NCI-H345 treated with DMSO at 0.1 percent for 48 hours (cell line): Measurements from ENCODE around the gene CFAP57.

Source experiments
- DNase-seq: peaks from one replicate; lab custom pipeline; 2025; ENCODE audit not compliant: unreplicated experiment; lab: John Stamatoyannopoulos, UW

Gene CFAP57

DNA sequence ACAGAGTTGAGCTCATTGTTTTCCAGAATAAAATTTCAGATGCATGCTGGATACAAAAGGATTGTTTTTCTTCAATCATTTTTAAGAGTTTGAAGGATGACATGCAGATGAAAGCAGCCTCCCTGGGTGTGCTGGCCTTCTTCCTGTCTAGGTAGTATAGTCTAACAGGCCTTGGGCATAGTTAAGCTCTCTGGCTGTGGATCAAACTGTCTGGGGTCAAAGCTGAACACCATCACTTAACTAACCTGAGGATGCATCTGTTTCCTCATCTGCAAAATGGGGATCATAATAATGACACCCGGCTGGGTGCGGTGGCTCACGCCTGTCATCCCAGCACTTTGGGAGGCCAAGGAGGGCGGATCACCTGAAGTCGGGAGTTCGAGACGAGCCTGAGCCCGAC, 122.6 kb downstream of the CFAP57 start:
- no peak for DNase-seq

DNA sequence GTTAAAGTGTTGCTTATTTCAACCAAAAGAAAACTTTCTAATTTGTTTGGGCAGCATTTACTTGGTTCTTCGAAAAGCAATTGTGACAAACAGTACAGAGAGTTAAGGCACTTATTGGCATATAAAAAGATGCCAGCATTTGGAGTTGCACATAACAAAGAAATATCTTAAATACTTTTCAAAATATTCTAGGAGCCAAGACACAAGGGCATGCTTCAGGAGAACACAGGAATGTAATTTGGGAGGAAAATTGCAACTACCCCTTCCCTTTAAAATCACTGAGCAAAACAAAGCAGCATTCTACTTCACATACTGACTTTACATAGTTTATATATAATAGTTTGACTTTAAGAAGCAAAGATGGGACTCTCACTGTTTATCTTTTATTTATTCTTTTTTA, 124.1 kb downstream of the CFAP57 start:
- no peak for DNase-seq

DNA sequence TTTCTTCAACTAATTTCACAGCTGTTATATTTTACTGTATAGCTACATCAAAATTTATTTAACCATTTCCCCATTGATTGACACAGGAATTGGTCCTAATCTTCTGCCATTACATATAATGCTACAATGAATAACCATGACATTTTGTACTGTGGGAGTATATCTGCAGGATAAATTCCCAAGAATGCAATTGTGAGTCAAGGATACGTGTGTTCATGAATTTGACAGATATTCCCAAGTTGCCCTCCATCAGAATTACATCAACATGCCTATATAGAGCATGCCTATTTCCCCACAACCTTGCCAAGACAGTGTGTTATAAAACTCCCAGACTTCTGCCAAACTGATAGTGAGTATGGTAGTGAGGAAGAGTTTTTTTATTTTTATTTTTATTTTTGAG, 125.9 kb downstream of the CFAP57 start:
- no peak for DNase-seq

- DNase-seq = no peak
Measured at GRCh38 chr1:43299101-43299500, 127.0 kb downstream of the CFAP57 start.

DNA sequence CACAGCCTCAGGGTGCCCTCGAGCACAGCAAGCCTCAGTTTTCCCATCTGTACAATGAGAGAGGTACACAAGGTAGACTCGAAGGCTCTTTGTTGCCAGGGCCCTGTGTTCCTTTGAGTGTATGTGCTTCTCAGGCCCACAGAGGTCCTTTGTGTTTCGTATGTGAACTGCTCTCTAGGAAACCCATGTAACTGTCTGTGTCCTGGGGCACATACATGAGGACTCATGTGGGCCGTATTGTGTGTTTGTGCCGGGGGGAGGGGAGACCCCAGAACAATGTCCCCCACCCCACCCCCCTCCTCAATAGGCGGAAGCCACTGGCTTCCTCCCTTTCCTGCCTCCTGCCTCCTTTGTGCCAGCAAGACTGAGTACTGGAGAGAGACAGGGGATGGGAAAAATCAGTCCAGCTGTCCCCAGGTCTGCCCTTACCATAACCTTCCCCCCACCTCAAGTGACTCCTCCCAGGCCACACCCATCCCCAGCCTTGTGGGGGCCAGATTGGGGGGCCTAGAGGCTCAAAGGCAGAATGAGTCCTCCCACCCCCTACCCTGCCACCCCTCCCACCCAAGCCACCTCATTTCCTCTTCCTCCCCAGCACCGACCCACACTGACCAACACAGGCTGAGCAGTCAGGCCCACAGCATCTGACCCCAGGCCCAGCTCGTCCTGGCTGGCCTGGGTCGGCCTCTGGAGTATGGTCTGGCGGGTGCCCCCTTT, 128.4 kb downstream of the CFAP57 start, which contains the start of gene TIE1:
Gene TIE1 (plus strand): TSS at position 605 of the 717 bp plus-strand sequence. CDS start 90 bp downstream, at position 695.
- DNase-seq = no peak

- no peak for DNase-seq
Measured at GRCh38 chr1:43302201-43302600, 130.1 kb downstream of the CFAP57 start.

GRCh38 chr1:43302721-43303470, 130.8 kb downstream of the CFAP57 start:
- no peak for DNase-seq

DNA sequence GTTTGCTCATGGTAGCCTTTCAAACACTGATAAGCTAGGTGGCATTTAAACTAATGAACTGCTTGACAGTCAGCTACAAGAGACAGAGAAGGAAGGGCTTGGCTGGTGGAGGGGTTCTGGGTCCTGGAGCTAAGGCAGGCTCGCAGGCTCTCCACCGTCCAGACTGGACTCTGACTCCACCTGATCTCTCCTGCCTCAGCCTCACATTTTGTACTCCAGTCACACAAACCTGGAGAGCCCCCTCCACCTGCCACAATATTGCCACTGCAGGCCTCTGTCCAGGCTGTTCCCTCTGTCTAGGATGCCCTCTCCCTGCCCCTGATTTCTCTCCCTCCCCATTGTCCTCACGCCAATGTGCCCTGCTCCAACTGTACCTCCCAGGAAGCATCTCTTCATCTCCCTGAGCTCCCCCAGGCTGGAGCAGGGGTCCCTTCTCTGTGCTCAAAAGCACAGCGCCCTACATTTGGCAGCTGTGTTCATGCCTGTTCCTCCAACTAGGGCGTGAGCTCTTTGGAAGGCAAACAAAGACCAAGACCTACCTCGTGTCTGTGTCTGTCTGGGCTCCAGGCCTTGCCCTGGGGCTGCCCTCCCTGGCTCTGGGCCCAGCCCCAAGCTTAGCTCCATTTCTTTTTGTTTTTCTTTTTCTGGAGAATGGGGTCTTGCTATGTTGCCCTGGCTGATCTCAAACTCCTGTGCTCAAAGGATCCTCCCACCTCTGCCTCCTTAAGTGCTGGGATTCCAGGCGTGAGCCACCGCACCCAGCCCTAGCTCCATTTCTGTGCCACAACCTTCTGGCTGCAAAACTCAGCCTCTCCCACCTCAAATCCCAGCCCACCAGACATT, 131.6 kb downstream of the CFAP57 start:
- no peak for DNase-seq
